Gastroesophageal sphincter (tissue), 3 donors: ENCODE measurements around the gene USP32.

Source experiments
- CTCF ChIP-seq, 4 experiments: fragments of 200-600 bp in 2 of 4; fragments of 450-650 bp in 2 of 4; sonication (generic) in 1 of 4; IDR thresholded peaks; one replicate each; pipeline ENCODE4 v1.5.1; 2017 to 2019; ENCODE audit warnings: antibody characterized with exemption in 4 of 4, mild to moderate bottlenecking in 2 of 4, moderate library complexity in 2 of 4
- EP300 ChIP-seq: sonication (generic); formaldehyde crosslinking; IDR thresholded peaks from one replicate; pipeline ENCODE4 v1.6.1; 2017; ENCODE audit warnings: antibody characterized with exemption, mild to moderate bottlenecking
- POLR2A ChIP-seq, 2 donors: fragments of 450-650 bp; IDR thresholded peaks; one replicate each; pipeline ENCODE4 v1.6.1; 2017; ENCODE audit warnings: antibody characterized with exemption in 2 of 2, mild to moderate bottlenecking in 2 of 2, moderate library complexity in 1 of 2
- POLR2AphosphoS5 ChIP-seq: sonication (generic); formaldehyde crosslinking; IDR thresholded peaks from one replicate; pipeline ENCODE4 v1.6.1; 2017; ENCODE audit warnings: antibody characterized with exemption

- TF ChIP-seq CTCF (IDR thresholded peaks at IDR 0.05) (no peak), POLR2A (IDR thresholded peaks at IDR 0.05) (no peak), POLR2AphosphoS5 (no peak), EP300 (no peak)
These were observed 230.2 kb downstream of the USP32 start for GRCh38 chr17:60161598-60162330.
